Stimulated activated CD8-positive, alpha-beta memory T cell treated with anti-CD3 and anti-CD28 coated beads, Interleukin-7, amount 100 ng/mL, for 24 hours (primary cell): ENCODE results near the gene BARHL1.

Source experiments
- DNase-seq: peaks from one replicate; pipeline ENCODE4 v3.0.0-alpha.2; 2020; ENCODE audit warnings: low read depth

BARHL1 gene

GRCh38 chr9:132616725-132617124 lies 34.3 kb downstream of the BARHL1 start:
- DNase-seq, result no peak

GRCh38 chr9:132622159-132622558 lies 39.8 kb downstream of the BARHL1 start:
- DNase-seq, result no peak

- no peak for DNase-seq
Observed at GRCh38 chr9:132626285-132626684, 43.9 kb downstream of the BARHL1 start.

- DNase-seq, result no peak
Observed at GRCh38 chr9:132627106-132627505, 44.7 kb downstream of the BARHL1 start.

- no peak for DNase-seq
Observed at GRCh38 chr9:132627594-132627993, 45.2 kb downstream of the BARHL1 start.

- DNase-seq, result no peak
Observed at GRCh38 chr9:132628746-132629145, 46.3 kb downstream of the BARHL1 start.

- no peak for DNase-seq
Observed at GRCh38 chr9:132630116-132630515, 47.7 kb downstream of the BARHL1 start.

- no peak for DNase-seq
Observed at GRCh38 chr9:132630811-132631210, 48.4 kb downstream of the BARHL1 start.

GRCh38 chr9:132631280-132631679 lies 48.9 kb downstream of the BARHL1 start:
- DNase-seq, result no peak

- DNase-seq, result no peak
Observed at GRCh38 chr9:132631685-132632084, 49.3 kb downstream of the BARHL1 start.

- no peak for DNase-seq
Observed at GRCh38 chr9:132632413-132633129, 50.2 kb downstream of the BARHL1 start.

- no peak for DNase-seq
Observed at GRCh38 chr9:132634327-132634726, 51.9 kb downstream of the BARHL1 start.

- no peak for DNase-seq
Observed at GRCh38 chr9:132637351-132637750, 54.9 kb downstream of the BARHL1 start.

GRCh38 chr9:132637801-132638200 lies 55.4 kb downstream of the BARHL1 start:
- DNase-seq, result no peak

- no peak for DNase-seq
Observed at GRCh38 chr9:132638240-132638639, 55.8 kb downstream of the BARHL1 start.

GRCh38 chr9:132639322-132639721 lies 56.9 kb downstream of the BARHL1 start:
- no peak for DNase-seq
